ENCODE measurements around the gene DYRK4.
"Not testable (repeated sequence)": the region's sequence is repeated elsewhere in the genome, so short reads cannot be mapped to it uniquely, and the experiment has no call there.

Gene DYRK4, protein sequence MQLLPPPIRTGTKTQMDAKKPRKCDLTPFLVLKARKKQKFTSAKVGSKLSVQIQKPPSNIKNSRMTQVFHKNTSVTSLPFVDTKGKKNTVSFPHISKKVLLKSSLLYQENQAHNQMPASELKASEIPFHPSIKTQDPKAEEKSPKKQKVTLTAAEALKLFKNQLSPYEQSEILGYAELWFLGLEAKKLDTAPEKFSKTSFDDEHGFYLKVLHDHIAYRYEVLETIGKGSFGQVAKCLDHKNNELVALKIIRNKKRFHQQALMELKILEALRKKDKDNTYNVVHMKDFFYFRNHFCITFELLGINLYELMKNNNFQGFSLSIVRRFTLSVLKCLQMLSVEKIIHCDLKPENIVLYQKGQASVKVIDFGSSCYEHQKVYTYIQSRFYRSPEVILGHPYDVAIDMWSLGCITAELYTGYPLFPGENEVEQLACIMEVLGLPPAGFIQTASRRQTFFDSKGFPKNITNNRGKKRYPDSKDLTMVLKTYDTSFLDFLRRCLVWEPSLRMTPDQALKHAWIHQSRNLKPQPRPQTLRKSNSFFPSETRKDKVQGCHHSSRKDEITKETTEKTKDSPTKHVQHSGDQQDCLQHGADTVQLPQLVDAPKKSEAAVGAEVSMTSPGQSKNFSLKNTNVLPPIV

GRCh38 chr12:4562034-4562657 lies at the start of gene DYRK4:
DYRK4 (plus strand) TSS chr12:4562208; CDS start chr12:4562246, 38 bp downstream.
- DNase-seq, result peak; percentile 84
- in situ Hi-C loops (cut with HindIII; ENCODE audit: low pct_ligation_motif_present, low pct_unique_long_range_greater_than_20kb, low sequenced_read_pairs), result no loop called here

DNA sequence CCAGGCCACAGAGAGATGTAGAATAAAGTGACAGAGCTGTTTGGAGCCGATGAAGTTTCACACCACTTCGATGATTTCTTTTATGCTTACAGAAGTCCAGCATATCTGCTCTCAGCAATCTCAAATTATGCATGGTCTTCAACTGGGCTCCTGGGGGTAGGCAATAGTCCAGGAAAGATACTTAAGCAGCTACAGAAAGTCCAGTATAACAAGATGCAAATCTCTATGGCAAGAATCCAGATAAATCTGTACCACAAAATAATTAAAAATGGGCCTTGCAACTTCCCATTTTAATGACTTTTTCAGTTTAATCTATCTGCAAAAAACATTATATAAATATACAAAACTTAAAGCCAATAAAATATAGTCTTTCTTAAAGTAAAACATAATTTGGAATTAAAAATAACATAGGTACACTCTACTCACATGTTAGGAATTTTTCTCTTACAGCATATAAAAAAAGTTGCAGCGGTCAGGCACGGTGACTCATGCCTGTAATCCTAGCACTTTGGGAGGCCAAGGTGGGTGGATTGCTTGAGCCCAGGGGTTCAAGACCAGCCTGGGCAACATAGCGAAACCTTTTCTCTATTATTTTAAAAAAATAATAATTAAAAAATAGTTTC lies 43.8 kb upstream of the DYRK4 start:
- DNase-seq, result peak; percentile 75
- in situ Hi-C loops (cut with HindIII; ENCODE audit: low pct_ligation_motif_present, low pct_unique_long_range_greater_than_20kb, low sequenced_read_pairs), result no loop called here

DNA sequence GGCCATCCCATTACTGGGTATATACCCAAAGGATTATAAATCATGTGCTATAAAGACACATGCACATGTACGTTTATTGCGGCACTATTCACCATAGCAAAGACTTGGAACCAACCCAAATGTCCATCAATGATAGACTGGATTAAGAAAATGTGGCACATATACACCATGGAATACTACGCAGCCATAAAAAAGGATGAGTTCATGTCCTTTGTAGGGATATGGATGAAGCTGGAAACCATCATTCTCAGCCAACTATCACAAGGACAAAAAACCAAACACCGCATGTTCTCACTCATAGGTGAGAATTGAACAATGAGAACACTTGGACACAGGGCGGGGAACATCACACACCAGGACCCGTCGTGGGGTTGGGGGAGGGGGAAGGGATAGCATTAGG lies 38.6 kb upstream of the DYRK4 start:
- DNase-seq; in situ Hi-C loops (cut with HindIII; ENCODE audit: low pct_ligation_motif_present, low pct_unique_long_range_greater_than_20kb, low sequenced_read_pairs): not testable (repeated sequence)

- DNase-seq, result peak; percentile 64
- in situ Hi-C loops (cut with HindIII; ENCODE audit: low pct_ligation_motif_present, low pct_unique_long_range_greater_than_20kb, low sequenced_read_pairs), result no loop called here
These were observed 35.0 kb upstream of the DYRK4 start for GRCh38 chr12:4526923-4527546.

- no peak for DNase-seq
- in situ Hi-C loops (cut with HindIII; ENCODE audit: low pct_ligation_motif_present, low pct_unique_long_range_greater_than_20kb, low sequenced_read_pairs), result no loop called here
These were observed 31.8 kb upstream of the DYRK4 start for GRCh38 chr12:4530160-4530559.

DNA sequence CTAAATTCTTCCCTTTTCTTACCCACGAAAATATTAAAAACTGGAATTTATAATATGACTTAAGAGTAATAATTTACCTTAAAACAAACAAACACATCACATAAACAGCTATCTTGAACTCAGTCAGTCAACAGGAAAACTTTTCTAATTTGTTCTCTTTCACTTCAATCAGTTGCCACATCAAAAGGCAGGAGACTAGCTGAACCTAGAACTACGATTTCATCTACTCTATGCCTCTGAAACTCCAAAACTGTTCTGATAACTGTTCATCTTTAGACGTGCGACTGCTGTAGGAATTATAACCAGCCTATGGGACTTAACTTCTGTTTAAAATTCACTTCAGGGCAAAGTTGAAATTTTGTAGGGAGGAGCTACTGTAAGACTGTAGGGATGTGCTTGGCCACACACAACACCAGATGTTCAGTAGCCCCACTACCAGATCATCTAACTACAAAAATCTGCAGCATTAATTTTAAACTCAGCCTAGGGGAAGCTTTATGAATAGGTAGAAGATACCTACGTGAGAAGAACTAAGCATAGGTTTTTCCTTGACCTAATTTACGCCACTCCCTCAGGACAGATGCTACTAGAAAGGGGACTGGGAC lies 30.9 kb upstream of the DYRK4 start:
- in situ Hi-C loops (cut with HindIII; ENCODE audit: low pct_ligation_motif_present, low pct_unique_long_range_greater_than_20kb, low sequenced_read_pairs), result no loop called here
- DNase-seq, result no peak

DNA sequence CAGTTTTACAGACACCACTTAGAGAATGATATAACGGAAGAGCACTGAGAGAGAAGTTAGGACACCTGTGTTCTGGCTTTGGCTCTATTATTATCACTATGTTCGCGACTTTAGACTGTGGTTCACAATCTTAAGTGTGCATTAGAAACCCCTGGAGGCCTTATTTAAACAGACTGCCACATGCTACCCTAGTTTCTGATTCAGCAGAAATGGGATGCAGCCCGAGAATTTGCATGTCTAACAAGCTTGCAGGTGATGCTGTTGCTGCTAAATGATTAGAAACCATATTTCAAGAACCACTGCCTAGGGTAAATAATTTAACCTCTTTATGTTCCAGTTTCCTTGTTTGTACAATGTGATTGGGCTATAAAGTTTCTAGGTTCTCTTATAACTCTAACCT lies 26.9 kb upstream of the DYRK4 start:
- DNase-seq, result no peak
- in situ Hi-C loops (cut with HindIII; ENCODE audit: low pct_ligation_motif_present, low pct_unique_long_range_greater_than_20kb, low sequenced_read_pairs), result no loop called here

GRCh38 chr12:4535871-4536270 lies 26.1 kb upstream of the DYRK4 start:
- no peak for DNase-seq
- in situ Hi-C loops (cut with HindIII; ENCODE audit: low pct_ligation_motif_present, low pct_unique_long_range_greater_than_20kb, low sequenced_read_pairs), result no loop called here

DNA sequence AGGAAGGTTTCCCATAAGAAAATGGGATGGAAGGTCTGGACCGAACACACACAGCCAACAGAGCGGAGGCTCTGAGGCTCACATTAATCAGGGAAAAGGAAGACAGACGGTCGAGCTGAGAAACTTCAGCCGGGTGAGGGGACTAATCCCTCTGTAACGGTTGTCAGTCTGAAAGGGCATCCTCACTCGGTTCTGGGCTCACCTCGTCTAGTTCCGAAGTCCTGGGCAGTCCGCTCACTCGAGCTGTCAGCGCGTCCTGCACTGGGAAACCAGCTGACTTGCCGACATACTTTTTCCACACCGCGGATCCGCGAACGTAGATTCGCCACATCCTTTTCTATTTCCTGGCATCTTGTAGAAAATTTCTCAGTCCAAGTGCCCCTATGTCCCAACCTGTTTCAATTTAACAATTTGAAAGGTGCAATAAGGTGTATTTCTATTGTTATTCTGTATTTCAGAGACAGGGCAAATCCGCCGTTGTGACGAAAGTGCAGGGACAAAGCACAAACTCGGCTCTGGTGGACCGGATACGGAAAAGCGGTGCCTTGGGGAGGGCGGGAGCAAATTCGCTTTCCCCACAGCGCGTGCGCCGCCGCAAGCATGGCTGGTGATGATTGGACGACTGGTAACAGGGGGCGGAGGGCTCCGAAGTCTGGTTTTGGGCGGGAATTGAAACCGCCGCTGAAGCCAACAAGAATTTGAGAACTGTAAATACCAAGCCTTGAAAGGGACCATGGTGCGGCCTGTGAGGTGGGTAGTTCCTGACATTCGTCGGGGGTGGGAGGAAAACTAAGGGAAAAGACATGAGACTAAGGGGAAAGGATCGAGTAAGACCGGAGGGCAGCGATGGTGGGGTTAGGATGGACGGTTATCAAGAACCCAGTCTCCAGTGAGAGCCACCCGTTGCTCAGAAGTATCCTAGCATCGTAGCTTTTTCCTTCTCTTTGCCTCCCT lies 23.5 kb upstream of the DYRK4 start, which contains the start of gene RAD51AP1:
RAD51AP1 (plus strand) TSS at position 684 of the 954 bp plus-strand sequence; CDS start at position 734, 50 bp downstream.
- in situ Hi-C loops (cut with HindIII; ENCODE audit: low pct_ligation_motif_present, low pct_unique_long_range_greater_than_20kb, low sequenced_read_pairs), result no loop called here
- DNase-seq, result peak; percentile 99

DNA sequence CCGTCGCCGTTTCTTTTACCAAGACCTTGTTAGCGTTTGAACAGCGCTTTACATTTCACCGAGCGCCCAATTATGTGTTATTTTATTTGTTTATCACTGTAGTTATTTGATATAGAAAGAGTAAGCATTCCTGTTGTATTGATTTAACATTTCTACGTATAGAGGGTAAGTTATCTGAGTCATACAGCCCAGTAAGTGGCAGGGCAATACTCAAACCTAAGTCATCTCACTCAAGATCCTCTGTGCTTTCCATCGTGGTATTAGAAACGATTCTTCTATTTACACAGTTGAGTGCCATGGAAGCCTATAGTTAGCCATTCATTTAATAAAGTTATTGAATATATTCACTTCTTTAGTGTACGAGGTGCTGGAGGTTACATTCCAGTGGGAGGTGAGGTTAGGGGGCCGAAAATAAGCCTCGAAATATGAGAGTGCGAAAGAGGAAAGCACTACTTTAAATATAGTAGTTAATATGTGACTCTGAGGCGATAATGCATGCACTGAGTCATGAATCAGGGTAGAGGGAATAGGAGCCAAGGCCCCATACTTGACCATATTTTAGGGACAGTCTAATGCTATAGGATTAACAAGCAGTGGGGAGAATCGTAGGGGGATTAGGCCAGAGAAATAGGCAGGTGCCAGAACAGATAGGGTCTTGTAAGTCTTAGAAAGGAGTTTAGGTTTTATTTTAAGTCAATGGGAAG lies 22.7 kb upstream of the DYRK4 start:
- in situ Hi-C loops (cut with HindIII; ENCODE audit: low pct_ligation_motif_present, low pct_unique_long_range_greater_than_20kb, low sequenced_read_pairs), result no loop called here
- peak; percentile 61 for DNase-seq

DNA sequence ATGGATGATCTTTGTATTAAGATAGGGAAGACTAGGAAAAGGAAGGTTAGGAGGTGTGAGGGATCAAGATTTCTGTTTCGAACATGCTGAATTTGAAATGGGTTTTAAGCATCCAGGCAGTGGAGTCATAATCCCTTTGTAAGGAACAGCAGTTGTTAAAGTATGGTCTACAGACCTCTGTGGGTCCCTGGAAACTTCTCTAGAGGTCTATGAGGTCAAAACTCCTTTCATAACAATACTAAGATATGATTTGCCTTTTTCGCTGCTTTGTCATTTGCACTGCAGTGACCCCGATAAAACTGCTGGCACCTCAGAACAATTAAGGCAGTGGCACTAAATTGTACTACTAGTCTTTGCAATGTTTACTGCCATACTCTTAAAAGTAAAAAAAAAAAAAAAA lies 21.8 kb upstream of the DYRK4 start:
- DNase-seq, result no peak
- in situ Hi-C loops (cut with HindIII; ENCODE audit: low pct_ligation_motif_present, low pct_unique_long_range_greater_than_20kb, low sequenced_read_pairs), result no loop called here

- no peak for DNase-seq
- in situ Hi-C loops (cut with HindIII; ENCODE audit: low pct_ligation_motif_present, low pct_unique_long_range_greater_than_20kb, low sequenced_read_pairs), result no loop called here
These were observed 21.4 kb upstream of the DYRK4 start for GRCh38 chr12:4540638-4541037.

DNA sequence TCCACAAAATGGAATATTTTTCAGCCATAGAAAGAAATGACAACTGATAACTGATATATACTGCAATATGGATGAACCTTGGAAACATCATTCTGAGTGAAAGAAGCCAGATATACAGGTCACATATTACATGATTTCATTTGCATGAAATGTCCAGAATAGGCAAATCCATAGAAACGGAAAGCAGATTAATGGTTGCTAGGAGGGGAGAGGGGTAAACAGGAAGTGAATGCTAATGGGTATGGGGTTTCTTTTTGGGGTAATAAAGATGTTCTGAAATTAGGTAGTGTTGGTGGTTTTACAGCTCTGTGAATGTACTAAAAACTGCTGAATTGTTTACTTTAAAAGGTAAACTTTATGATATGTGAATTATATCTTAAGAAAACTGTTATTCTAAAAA lies 16.8 kb upstream of the DYRK4 start:
- no peak for DNase-seq
- in situ Hi-C loops (cut with HindIII; ENCODE audit: low pct_ligation_motif_present, low pct_unique_long_range_greater_than_20kb, low sequenced_read_pairs), result no loop called here

GRCh38 chr12:4552191-4552590 lies 9.8 kb upstream of the DYRK4 start:
- no peak for DNase-seq
- in situ Hi-C loops (cut with HindIII; ENCODE audit: low pct_ligation_motif_present, low pct_unique_long_range_greater_than_20kb, low sequenced_read_pairs), result no loop called here

GRCh38 chr12:4553943-4554342 lies 8.1 kb upstream of the DYRK4 start:
- DNase-seq, result no peak
- in situ Hi-C loops (cut with HindIII; ENCODE audit: low pct_ligation_motif_present, low pct_unique_long_range_greater_than_20kb, low sequenced_read_pairs), result no loop called here

DNA sequence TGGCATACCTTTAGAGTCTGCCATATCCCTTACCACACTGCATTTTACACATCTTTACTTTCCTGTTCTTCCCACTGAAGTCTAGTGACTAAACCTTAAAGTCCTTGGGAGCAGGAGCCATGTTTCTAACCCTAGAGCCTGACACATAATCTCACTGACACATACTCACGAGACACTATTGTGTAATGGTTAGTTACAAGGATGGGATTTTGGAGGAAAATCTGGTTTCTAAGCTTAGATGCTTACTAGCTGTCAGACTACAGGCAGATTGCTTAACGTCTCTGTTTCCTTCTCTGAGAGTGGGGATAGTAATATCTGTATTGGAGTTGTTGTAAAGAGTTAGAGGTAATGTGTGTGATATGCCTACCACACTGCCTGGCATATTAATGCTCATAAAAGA lies 6.2 kb upstream of the DYRK4 start:
- DNase-seq, result no peak
- in situ Hi-C loops (cut with HindIII; ENCODE audit: low pct_ligation_motif_present, low pct_unique_long_range_greater_than_20kb, low sequenced_read_pairs), result no loop called here
